PC-3 (cell line): ENCODE data around the gene ARHGAP19.

Source experiments
- EZH2 ChIP-seq: fragments of 300-600 bp; sonication (generic); IDR thresholded peaks from one replicate; pipeline ENCODE4 v1.6.1; 2017; ENCODE audit warnings: antibody characterized with exemption, mild to moderate bottlenecking, low read length; ENCODE audit not compliant: unreplicated experiment
- TF ChIP-seq, protein P1 (sequence below): fragments of 300-600 bp; sonication (generic); conservative IDR thresholded peaks from 2 replicates; pipeline ENCODE4 v1.5.1; 2017; ENCODE audit warnings: antibody characterized with exemption, low read depth, mild to moderate bottlenecking, low read length

- TF ChIP-seq, protein P1, sequence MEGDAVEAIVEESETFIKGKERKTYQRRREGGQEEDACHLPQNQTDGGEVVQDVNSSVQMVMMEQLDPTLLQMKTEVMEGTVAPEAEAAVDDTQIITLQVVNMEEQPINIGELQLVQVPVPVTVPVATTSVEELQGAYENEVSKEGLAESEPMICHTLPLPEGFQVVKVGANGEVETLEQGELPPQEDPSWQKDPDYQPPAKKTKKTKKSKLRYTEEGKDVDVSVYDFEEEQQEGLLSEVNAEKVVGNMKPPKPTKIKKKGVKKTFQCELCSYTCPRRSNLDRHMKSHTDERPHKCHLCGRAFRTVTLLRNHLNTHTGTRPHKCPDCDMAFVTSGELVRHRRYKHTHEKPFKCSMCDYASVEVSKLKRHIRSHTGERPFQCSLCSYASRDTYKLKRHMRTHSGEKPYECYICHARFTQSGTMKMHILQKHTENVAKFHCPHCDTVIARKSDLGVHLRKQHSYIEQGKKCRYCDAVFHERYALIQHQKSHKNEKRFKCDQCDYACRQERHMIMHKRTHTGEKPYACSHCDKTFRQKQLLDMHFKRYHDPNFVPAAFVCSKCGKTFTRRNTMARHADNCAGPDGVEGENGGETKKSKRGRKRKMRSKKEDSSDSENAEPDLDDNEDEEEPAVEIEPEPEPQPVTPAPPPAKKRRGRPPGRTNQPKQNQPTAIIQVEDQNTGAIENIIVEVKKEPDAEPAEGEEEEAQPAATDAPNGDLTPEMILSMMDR: peak; percentile 89
- TF ChIP-seq EZH2: no peak
Observed at GRCh38 chr10:97210543-97210960, 81.9 kb downstream of the ARHGAP19 start.
